Superior temporal gyrus (tissue), 1 donor: ENCODE results near the gene SLC8A2.
A peak's percentile ranks its signal among the peaks of the same experiment; 100 is the strongest.

ENCODE experiments used
- DNase-seq: peaks from one replicate; pipeline ENCODE4 v3.0.0-alpha.2; 2016; ENCODE audit errors: extremely low spot score

The SLC8A2 gene

DNA sequence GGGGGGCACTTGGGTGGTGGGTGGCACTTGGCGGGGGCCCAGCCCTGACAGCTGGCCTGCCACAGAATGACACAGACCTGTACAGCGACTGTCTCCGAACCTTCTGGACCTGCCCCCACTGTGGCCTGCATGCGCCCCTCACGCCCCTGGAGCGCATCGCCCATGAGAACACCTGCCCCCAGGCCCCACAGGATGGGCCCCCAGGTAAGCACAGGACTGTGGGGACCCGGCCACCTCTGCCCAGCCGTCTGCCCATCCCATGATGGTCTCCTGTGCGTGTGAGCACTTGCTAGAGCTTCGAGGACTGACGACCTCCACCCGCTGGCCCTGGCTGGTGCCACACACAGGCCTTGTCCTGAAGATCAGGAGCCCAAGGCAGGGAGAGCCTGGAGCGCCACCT, 90.6 kb downstream of the SLC8A2 start:
- no peak for DNase-seq

DNA sequence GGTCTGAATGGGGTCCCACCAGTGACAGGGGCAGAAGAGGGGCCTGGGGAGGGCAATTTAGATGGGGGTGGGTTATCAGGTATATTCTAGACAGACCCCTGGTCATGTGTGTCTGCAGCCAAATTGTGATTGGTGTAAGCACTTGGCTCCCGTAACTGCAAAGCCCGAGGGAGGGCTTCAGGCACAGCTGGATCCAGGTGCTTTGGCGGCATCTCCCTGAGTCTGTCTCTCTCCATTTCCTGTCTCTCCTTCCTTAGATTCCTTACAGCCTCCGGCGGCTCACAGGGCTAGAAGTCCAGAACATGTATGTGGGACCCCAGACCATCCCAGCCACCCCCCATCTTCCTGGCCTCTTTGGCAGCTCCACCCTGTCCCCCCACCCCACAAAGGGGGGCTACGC, 91.1 kb downstream of the SLC8A2 start:
- DNase-seq, result no peak

GRCh38 chr19:47379381-47379938, 92.2 kb downstream of the SLC8A2 start:
- DNase-seq, result peak; percentile 71

- no peak for DNase-seq
Observed at GRCh38 chr19:47378246-47378645, 93.4 kb downstream of the SLC8A2 start.
